ENCODE measurements around the gene FAM50A.

The FAM50A gene

DNA sequence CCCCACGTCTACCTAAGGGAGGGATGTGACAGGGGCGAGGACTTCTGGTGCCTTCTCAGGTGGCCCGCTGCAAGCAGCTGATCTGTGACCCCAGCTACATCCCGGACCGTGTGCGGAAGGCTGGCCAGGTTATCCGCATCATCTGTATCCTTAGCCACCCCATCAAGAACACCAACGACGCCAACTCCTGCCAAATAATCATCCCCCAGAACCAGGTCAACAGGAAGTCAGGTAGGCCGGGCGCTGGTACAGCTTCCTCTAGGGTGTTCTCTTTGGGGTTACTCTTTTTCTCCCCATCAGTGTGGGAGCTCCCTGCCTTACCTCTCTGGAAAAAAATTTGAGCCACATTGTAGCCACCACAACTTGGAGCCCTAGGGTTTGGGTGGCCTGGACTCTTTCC lies 2.4 kb upstream of the FAM50A start:
- DNase-seq: no peak

DNA sequence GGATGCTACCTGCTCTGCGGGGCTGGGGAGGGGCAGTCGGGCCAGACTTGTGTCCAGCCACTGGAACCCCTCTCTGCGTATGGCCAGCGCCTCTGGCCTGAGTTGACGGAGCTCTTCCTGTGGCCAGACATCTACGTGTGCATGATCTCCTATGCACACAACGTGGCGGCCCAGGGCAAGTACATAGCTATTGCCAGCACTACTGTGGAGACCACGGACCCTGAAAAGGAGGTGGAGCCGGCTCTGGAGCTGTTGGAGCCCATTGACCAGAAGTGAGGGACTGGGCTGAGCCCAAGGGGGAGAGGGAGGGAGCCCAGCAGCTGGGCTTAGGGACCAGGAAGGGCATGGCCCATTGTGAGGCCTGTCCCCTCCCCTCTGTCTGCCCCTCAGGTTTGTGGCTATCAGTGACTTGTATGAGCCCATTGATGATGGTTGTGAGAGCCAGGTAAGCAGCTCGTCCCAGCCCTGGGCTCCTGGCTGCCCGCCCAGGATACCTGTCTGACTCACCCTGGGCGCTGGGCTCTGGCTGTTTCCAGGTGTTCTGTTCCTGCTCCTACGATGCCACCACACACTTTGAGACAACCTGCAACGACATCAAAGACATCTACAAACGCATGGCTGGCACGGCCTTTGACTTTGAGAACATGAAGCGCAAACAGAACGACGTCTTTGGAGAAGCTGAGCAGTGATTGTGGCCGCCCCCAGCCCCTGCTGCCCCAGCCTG lies 1.8 kb upstream of the FAM50A start:
- no peak for DNase-seq

DNA sequence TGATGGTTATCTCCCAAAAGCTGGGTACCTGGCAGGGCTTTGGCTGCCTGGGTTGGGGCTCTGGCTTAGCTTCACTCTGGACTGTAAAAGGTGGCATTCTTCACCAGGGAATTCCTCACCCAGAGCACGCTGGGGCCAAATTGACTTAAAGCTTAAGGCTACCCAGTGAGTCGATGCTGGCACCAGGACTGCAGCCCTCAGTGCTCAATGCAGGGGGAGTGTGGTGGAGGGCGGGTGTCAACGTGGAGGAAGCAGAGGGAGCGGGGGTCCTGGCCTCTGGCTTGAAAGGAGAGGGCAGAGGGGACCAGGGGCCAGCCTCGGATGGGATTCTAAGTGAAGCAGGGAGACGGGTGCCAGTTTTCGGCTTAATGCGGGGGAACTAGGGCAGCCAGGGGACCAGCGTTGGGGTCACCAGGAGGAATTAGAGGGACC lies 446 bp upstream of the FAM50A start:
- no peak for DNase-seq

DNA sequence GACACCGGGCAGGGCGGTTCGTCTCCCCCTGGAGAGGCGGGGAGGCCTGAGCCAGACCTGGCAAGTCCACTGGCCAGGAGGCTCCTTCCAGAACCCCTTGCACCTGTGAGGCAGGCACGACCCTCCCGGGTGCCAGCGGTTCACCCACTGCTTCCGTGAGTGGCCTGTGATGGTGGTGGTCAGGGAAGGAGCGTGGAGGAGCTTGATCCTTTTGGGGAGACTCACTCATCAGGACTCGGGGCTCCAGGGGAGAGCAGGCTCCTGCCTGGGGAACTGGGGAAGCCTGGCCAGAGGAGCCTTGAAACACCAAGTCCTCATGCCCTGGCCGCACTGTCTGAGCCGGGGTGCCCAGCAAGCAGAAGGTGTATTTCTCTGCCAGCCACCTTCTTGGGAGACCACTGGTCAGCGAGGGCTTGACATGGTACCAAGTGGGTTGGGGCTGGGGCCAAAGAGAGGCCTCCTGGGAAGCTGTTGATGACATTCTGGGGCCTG lies 860 bp downstream of the FAM50A start:
- DNase-seq: no peak

DNA sequence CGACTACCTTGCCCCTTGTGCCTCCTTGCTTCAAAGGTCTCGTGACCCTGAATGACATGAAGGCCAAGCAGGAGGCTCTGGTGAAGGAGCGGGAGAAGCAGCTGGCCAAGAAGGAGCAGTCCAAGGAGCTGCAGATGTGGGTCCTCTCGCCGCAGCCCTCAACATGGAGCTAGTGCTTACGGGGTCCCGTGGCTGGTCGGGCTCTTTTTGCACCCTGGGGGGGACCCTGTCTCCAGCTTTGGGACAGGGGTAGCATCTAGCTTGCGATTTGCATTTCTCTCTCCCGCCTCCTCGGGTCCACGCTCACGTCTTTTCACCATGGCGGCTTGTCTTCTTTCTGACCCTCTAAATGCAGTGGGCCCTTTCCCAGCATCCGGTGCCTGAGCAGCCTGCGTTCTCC lies 1.8 kb downstream of the FAM50A start:
- no peak for DNase-seq

DNA sequence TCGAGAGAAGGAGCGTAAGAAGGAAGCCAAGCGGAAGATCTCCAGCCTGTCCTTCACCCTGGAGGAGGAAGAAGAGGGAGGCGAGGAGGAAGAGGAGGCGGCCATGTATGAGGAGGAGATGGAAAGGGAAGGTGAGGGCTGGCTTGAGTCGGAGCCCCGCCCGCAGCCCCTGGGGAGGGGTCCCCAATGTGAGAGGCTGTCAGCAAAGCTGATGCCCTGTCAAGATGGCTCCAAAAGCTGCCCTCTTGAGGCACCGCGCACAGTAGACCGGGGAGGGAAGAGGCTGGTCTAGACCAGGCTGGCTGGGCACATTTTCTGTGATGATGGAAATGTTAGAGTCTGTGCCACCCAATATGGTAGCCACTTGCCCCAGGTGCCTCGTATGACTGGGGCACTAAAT lies 2.5 kb downstream of the FAM50A start:
- no peak for DNase-seq

DNA sequence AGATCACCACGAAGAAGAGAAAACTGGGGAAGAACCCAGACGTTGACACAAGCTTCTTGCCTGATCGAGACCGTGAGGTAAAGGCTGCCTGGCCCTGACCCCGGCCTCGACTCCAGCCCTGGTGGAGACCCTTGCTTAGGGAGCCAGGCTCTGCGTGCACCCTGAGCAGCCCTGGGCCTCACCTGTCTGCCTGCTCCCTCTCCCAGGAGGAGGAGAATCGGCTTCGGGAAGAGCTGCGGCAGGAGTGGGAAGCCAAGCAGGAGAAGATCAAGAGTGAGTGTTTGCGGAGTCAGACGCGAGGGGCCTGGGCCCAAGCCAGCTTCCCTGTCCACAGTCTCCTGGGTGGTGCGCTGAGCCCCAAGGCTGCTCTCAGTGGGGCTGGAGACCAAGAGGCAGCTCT lies 4.5 kb downstream of the FAM50A start:
- no peak for DNase-seq

DNA sequence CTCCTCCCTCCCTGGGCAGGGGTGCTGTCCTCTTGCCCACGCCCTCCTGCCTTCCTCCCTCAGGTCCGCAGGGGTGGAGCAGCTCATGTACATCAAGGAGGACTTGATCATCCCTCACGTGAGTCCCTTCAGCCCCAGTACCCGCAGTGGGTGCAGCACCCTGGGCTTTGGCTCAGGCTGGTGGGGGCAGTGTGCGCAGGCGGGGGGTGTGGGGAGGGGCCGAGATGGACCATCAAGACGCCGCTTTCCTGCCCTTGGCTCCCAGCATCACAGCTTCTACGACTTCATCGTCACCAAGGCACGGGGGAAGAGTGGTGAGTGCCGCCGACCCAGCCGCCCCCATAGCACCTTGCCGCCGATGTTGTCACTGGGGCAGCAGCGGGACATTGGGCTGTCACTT lies 5.7 kb downstream of the FAM50A start:
- no peak for DNase-seq

DNA sequence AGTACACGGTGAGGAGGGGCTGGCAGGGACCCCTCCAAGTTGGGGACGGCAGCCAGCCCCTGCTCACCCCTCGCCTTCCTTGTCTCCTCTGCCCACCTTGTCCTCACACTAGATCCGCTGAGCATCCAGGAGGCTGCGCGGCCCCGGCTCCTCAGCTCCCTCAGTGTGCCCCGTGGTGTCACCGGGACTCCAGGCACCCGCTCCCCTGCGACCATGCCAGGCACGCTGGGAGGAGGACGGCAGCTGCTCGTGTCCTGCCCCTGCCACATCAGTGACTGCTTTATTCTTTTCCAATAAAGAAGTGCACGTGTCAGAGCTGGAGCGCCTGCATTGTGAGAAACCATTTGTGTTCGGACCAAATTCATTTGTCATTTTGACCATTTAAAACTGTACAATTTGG lies 6.4 kb downstream of the FAM50A start:
- no peak for DNase-seq

DNA sequence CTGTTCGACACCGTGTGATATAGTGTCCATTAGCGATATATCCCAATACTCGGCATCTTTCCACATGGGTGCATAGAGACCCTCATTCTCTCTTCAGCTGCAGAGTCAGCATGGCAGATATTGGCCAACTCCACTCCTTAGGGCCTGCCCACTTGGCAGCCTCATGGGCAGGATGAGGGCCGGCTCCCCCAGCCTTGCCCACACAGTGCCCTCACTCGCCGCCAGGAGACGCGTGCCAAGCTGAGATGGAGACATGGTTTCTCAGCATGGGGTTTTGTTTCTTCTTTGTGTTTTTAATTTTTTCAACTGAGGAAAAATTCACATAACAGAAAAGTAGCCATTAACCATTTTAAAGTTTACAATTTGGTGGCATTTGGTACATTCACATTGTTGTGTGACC lies 8.9 kb downstream of the FAM50A start:
- no peak for DNase-seq

DNA sequence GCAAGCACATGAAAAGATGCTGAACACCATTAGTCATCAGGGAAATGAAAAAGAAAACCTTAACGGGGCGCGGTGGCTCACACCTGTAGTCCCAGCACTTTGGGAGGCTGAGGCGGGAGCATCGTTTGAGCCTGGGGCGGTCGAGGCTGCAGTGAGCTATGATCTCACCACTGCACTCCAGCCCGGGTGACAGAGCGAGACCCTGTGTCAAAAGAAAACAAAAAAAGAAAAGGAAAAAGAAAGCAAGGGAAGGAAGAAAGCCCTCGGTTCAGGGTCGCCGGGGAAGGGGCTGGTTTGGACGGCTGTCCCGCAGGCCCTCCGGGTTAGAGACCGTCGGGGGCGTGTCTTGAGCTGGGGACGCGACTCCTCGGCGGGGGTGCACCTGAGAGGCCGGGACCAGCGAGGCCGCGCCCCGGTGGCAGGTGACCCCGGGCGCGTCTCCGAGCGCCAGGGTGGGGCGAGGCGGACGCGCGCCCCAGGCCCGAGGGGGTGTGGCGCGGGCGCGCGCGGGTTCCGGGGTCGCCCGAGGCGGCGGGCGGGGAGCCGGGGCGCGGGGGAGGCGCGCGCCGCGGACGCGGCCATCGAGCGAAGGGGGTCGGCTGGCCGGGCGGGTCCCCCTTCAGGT lies 13.7 kb downstream of the FAM50A start:
- DNase-seq: no peak

DNA sequence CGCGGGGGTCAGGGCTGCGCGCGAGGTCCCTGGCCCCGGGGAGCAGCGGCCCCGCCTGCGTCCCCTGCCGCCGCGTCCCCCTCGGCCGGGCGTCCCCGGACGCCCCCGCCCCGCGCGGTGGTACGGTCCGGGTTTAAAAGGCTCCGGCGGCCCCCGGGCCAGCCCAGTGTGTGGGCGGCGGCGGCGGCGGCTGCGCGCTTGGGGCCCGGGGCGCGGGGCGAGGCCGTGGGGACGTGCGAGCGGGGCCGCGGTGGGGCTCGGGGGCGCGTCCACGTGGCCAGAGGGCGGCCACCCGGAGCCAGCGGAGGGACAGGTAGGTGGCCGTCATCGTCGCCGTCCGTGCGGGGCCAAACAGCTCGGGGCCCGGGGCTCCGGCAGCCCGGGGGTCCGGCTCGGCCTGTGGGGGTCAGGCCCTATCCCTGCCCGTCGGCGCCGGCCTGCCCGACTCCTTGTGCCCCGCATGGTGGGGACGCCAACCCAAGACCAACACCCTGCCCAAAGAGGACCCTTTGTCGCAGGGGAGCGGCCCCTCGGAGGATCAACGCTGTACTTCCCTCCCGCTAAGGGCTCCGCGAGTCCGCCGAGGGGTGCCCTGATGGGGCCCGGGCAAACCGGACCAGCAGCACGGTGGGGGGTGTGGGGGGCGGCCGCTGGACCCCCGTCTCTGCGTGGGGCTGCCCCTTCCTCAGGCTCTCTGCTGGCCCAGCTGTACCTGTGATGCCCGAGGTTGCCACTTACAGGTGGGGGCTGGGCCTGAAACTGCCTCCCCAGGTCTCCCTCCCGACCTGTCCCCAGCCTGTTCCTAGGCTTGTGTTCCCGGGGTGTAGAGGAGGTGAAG lies 14.4 kb downstream of the FAM50A start, which contains the start of gene PLXNA3:
TSS of gene PLXNA3 (plus strand) at position 166 of the 838 bp plus-strand sequence. CDS start 1,903 bp downstream, outside the sequence.
- no peak for DNase-seq

DNA sequence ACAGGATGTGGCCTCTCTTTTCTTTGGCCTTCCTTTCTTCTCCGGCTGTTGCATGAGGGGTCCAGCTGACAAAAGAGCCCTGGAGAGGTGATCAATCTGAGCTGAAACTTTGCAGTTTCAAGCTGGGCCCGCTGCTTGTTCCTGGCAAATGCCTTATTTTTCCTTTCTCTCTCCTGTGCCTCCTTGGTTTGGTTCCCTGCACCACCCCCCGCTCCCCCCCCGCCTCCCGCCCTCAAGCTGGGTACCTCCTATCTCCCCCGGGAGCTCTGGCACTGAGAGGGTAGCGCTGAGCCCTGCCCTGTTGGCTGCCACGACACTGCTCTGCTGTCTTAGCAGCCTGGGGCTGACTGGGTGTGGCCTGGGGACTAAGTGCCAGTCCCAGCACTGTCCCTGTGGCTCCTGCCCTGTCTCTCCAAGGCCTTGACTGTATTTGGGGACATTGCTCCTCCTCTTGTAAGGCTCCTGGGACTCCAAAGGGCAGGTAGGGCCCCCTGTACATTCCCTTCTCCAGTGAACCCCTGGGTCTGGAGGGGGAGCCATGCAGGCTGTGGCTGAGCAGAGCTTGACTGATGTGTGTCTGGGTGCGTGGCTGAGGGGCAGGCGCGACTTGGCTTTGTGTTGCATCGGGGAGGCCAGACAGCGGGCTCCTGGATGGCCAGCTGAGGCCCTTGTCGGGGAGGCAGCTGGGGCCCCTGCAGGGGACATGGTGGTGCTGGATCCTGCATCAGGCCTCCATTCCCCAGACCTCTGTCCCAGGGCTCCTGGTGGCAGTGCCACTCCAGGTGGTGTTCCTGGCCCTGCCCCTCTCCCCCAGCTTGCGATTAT lies 15.2 kb downstream of the FAM50A start:
- DNase-seq: no peak

DNA sequence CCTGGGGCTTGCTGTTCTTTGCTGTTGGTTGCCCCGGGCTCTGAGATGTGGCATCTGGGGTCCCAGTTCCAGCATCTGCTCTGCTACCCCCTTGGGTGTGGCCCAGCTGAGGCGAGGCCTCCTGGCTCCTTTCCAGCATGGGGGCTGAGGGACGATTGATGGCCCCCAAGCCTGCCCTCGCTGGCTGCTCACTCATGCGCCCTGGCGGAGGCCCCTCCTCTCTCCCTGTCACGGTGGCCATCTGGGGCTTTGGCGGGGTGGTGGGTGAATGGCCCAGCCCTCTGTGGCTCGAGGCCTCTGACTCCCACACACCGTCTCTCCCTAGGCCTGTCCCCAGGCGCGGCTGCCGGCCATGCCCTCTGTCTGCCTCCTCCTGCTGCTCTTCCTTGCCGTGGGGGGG lies 15.9 kb downstream of the FAM50A start:
- no peak for DNase-seq

DNA sequence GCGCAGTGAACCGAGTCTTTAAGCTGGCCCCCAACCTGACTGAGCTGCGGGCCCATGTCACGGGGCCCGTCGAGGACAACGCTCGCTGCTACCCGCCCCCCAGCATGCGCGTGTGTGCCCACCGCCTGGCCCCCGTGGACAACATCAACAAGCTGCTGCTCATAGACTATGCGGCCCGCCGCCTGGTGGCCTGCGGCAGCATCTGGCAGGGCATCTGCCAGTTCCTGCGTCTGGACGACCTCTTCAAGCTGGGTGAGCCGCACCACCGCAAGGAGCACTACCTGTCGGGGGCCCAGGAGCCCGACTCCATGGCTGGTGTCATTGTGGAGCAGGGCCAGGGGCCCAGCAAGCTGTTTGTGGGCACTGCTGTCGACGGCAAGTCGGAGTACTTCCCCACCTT lies 16.4 kb downstream of the FAM50A start:
- no peak for DNase-seq

DNA sequence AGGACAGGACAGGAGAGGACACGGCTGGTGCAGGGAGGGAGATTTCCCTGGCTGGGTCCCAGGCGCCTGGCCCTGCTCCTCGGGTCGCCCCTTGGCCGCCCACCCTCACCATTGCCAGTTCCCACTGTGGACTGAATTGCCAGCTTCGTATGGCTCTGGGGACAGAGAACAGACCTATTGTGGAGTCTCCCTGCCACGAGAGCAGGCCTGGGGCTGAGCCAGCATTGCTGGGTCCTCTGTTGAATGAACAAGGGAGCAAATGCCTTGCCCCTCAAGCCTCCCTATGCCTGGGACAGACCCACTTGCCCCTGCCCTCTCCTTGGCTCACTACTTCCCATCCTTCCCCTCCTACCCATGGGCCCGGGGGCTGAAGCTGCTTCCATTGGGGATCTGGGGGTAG lies 18.5 kb downstream of the FAM50A start:
- DNase-seq: no peak

DNA sequence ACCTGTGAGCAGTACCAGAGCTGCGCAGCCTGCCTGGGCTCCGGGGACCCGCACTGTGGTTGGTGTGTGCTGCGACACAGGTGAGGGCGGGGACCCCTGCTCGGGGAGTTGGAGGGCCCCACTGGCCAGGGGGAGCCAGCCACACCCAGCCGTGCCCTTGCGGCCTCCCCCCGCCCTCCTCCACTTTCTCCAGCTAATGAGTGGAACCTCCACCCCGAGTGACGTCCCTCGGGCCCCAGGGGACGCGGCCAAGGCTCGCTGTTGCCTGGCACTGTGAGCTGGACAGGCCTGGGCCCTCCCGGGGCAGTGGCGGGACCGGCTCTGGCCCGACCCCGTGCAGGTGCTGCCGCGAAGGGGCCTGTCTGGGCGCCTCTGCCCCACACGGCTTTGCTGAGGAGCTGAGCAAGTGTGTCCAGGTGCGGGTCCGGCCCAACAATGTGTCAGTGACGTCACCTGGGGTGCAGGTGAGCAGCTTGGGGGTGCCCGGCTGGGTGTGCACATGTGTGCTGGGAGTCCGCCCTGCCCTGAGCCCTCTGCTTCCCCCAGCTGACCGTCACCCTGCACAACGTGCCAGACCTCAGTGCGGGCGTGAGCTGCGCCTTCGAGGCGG lies 19.8 kb downstream of the FAM50A start:
- no peak for DNase-seq

DNA sequence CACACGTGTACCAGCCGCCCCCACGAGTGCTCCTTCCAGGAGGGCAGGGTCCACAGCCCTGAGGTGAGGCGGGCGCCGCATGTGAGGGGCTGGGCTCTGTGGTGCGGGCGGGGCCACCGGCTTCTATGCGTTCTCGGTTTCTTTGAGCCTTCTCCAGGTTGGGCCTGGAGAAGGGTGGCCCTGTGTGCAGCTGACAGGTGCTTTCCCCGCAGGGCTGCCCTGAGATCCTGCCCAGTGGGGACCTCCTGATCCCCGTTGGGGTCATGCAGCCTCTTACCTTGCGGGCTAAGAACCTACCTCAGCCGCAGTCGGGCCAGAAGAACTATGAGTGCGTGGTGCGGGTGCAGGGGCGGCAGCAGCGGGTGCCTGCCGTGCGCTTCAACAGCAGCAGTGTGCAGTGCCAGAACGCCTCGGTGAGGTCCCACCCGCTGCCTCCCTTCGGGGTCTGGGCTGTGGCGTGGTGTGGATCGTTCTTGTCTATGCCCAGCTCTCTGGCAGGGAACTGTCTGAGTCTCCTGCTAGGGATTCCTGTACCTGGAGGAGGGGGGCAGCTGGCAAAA lies 20.9 kb downstream of the FAM50A start:
- no peak for DNase-seq

DNA sequence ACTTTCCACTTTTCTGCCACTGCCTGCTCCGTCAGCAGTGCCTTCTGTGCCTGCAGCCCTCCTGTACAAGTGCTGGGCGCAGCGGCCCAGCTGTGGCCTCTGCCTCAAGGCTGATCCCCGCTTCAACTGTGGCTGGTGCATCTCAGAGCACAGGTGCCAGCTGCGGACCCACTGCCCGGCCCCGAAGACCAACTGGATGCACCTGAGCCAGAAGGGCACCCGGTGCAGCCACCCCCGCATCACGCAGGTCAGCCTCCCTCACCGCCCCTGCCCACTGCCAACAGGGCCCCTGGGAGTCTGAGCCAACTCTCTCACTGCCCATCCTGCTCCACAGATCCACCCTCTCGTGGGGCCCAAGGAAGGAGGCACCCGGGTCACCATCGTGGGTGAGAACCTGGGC lies 21.7 kb downstream of the FAM50A start:
- DNase-seq: no peak

DNA sequence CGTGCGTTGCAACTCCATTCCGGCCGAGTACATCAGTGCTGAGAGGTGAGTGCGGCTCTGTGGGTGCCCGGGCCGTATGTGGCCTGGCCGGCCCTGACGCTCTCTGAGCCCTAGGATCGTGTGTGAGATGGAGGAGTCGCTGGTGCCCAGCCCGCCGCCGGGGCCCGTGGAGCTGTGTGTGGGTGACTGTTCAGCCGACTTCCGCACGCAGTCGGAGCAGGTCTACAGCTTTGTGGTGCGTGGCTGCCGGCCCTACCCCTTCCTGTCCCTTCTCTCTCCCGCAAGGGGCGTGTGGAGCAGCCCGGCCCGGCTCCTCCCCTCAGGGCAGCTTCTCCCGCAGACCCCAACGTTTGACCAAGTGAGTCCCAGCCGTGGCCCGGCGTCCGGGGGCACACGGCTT lies 22.1 kb downstream of the FAM50A start:
- no peak for DNase-seq

DNA sequence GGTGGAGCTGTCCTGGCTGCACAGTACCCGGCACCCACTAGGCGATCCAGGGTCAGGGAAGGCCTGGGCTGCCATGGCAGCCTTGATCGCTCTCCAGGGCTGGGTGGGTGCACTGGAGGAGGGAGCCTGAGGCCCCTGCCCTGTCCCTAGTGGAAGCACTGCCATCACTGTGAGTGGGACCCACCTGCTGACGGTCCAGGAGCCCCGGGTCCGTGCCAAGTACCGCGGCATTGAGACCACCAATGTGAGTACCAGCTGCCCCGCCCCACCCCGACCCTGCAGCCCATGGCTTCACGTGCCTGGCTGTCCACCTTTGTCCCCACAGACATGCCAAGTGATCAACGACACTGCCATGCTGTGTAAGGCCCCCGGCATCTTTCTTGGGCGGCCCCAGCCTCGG lies 23.0 kb downstream of the FAM50A start:
- DNase-seq: no peak

DNA sequence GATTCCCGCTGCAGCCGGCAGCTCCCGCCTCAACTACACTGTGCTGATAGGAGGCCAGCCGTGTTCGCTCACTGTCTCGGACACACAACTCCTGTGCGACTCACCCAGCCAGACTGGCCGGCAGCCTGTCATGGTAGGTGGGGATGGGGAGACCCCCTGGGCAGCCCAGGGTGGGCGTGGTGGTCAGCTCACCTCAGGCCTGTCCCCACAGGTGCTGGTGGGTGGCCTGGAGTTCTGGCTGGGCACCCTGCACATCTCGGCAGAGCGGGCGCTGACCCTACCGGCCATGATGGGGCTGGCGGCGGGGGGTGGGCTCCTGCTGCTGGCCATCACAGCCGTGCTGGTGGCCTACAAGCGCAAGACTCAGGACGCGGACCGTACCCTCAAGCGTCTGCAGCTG lies 23.6 kb downstream of the FAM50A start:
- DNase-seq: no peak

Measured in GF-D8 (cell line).